ENCODE data around the gene WFDC6.
"Not testable (repeated sequence)": the region's sequence is repeated elsewhere in the genome, so short reads cannot be mapped to it uniquely, and the experiment has no call there.

Gene WFDC6

GRCh38 chr20:45539382-45539781, at the start of gene WFDC6:
Gene WFDC6 (minus strand): TSS chr20:45539482. CDS start chr20:45539407, 75 bp downstream.
- no peak for DNase-seq (ENCODE audit: low spot score)

- DNase-seq (ENCODE audit: low spot score), result no peak
Measured at GRCh38 chr20:45588800-45589199, 49.5 kb upstream of the WFDC6 start.

DNA sequence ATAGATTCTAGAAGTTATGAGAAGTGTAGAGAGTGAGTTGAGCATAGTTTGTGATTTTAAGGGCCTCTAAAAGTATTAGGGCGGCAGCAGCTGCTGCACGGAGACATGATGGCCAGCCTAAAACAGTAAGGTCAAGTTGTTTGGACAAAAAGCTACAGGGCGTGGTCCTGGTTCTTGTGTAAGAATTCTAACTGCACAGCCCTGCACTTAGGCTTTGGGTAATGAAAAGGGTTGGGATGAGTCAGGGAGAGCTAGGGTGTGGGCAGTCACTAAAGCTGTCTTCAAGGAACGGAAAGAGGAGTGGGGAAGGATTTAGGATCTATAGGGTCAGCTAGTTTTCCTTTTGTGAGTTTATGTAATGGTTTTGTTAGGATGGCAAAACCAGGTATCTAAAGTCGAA, 46.7 kb upstream of the WFDC6 start:
- not testable (repeated sequence) for DNase-seq (ENCODE audit: low spot score)

DNA sequence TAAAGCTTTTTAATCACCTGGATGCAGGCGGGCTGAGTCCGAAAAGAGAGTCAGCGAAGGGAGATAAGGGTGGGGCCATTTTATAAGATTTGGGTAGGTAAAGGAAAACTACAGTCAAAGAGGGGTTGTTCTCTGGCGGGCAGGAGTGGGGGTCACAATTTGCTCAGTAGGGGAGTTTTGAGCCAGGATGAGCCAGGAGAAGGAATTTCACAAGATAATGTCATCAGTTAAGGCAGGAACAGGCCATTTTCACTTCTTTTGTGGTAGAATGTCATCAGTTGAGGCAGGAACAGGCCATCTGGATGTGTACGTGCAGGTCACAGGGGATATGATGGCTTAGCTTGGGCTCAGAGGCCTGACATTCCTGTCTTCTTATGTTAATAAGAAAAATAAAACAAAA, 45.0 kb upstream of the WFDC6 start:
- not testable (repeated sequence) for DNase-seq (ENCODE audit: low spot score)

DNA sequence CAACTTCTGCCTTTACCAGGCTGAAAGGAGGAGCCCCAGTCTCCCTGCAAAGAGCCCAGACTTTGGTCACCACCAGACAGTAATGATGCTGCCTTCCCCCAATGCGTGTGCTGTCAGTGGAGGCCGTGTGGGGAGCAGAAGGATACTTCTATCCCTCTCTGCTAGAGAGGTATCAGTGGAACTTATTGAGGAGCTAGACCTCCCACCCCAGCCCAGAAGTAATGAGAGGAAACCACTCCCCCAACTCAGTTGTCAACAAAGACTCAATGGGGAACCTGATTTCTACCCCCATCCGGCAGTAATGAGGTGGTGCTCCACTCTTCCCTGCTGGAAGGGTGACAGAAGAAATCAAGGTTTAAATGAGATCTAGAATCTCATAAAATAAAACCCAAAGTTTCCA, 44.2 kb upstream of the WFDC6 start:
- DNase-seq (ENCODE audit: low spot score), result no peak

GRCh38 chr20:45581702-45582101, 42.4 kb upstream of the WFDC6 start:
- DNase-seq (ENCODE audit: low spot score), result no peak

DNA sequence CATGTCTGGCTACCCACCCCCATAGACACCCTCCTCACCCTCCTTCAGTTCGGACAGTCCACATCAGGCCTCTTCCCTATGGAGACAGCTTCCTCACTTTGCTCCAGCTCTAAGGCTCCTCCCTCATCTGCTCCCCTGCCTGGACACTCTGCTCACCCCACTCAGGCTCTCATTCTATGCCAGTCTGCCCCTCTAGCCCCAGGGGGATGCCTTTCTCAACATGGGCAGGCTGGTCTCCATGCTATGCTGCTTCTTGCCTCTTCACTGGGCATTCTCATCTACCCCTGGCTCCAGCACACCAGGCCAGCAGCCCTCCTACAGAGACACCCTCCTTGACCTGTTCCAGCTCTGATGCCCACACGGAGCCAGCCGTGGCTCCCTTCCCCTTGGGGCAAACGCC, 39.9 kb upstream of the WFDC6 start, which contains the start of gene WFDC8:
Gene WFDC8 (minus strand): TSS at position 101 of the 400 bp plus-strand sequence. CDS start 37 bp downstream, at position 64.
- DNase-seq (ENCODE audit: low spot score), result no peak

- no peak for DNase-seq (ENCODE audit: low spot score)
Measured at GRCh38 chr20:45578231-45578630, 38.9 kb upstream of the WFDC6 start.

DNA sequence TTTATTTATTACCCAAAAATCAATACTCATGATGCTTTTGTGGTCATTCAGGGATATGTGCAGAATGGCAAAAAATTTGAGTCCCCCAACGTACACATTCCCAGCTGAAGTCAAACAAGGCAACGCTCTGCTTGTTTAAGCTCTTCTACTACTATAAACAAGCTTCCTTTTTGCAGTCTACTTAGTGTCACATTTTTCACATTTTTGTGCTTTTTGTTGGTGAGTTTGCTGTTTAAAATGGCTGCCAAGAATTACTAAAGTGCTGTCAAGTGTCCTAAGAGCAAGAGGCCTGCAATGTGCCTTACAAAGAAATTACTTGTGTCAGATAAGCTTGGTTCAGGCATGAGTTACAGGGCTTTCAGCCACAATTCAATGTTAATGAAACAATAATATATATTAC, 37.7 kb upstream of the WFDC6 start:
- DNase-seq (ENCODE audit: low spot score), result no peak

DNA sequence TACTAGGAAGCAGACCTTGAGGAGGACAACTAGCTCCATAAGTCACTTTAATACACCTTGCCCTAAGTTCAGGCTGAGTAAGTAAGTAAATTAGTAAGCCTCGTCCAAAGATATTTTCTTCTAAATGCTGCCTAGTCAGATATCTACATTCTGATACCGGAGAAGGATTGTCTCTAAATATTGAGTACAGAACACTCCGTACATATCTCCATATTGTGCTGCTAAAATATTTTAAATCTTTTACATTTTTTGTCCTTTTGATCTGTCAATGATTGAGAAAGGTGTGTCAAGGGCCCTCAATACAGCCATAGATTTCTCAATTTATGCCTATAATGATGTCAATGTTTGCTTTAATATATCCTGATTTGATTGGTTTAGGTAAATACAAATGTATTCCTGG, 36.6 kb upstream of the WFDC6 start:
- DNase-seq (ENCODE audit: low spot score), result no peak

DNA sequence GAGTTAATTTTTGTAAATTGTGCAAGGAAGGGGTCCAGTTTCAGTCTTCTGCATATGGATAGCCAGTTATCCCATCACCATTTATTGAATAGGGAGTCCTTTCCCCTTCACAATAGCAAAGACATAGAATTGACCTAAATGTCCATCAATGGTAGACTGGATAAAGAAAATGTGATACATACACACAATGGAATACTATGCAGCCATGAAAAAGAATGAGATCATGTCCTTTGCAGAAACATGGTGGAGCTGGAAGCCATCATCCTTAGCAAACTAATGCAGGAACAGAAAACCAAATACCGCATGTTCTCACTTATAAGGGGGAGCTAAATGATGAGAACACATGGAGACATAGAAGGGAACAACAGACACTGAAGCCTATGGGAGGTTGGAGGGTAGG, 30.4 kb upstream of the WFDC6 start:
- DNase-seq (ENCODE audit: low spot score), result not testable (repeated sequence)

DNA sequence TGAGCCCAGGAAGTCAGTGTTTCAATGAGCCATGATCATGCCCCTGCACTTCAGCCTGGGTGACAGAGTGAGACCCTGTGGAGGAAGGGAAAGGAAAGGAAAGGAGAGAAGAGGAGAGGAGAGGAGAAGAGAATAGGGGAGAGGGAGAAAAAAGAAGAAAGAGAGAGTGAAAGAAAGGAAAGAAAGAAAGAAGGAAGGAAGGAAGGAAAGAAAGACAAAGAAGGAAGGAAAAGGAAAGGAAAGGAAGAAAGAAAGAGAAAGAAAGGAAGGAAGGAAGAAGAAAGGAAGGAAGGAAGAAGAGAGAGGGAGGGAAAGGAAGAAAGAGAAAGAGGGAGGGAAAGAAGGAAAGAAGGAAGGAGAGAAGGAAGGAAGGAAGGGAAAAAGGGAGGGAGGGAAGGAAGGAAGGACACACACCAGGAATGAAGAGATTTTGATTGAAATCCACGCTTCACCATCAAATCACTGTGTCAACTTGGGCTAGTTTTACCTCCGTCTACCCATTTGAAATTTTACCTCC, 25.5 kb upstream of the WFDC6 start:
- no peak for DNase-seq (ENCODE audit: low spot score)

DNA sequence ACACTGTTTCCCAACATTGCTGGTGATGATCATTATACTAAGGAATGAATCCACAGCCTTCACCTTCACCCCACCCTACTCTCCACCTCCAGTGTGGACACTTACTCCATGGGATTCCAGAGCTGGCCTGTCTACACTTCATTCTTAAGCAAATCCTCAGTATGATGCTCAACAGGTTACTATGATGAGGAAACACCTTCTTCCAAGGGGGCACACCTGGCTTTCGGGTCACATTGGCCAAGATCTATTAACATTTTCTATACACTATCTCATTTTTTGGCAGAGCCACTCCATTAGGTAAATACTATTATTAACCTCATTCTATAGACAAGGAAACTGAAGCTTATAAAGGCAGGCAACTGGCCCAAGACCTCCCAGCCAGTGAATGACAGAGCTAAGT, 15.9 kb upstream of the WFDC6 start:
- DNase-seq (ENCODE audit: low spot score), result no peak

- DNase-seq (ENCODE audit: low spot score), result no peak
Measured at GRCh38 chr20:45552456-45552855, 13.2 kb upstream of the WFDC6 start.

GRCh38 chr20:45550765-45551164, 11.5 kb upstream of the WFDC6 start:
- no peak for DNase-seq (ENCODE audit: low spot score)

DNA sequence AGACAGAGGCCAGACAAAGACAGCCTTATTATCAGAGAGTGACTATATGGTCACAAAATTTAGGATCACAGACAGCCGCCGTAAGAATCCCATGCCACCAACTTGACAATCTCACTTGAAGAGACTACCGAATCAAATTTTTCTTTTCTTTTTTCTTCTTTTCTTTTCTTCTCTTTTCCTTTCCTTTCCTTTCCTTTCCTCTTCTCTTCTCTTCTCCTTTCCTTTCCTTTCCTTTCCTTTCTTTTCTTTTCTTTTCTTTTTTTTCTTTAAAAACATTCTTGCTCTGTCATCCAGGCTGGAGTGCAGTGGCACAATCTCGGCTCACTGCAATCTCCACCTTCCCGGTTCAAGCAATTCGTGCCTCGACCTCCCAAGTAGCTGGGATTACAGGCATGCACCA, 9.1 kb upstream of the WFDC6 start:
- DNase-seq (ENCODE audit: low spot score), result no peak

DNA sequence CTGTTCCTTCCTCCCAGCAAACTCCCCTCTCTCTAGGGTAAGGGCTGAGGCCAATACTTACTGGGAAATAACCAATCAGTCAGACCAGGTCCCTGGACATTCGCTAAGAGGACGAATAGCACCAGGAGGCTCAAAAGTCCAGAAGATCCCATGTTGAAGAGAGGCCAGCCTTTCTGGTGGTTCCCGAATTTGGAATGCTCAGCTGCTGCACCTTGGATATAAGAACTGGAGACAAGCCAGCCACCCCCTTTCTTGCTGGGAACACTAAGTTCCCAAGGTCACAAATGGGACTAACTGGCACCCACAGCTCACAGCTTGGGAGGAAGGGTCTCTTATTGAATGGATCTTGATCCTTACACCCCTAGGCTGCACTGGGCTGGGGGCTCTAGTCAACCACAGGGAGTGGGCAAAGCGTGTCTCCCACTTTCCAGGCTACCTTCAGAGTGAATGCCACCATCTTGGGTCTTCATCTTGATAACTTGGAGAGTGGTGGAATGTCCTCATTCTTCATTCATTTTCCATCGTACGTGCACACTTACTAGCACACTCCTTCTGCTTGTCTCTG, 8.0 kb upstream of the WFDC6 start, which contains the start of gene EPPIN:
Gene EPPIN (minus strand): TSS at position 196 of the 565 bp plus-strand sequence. CDS start 44 bp downstream, at position 152.
- DNase-seq (ENCODE audit: low spot score), result no peak

DNA sequence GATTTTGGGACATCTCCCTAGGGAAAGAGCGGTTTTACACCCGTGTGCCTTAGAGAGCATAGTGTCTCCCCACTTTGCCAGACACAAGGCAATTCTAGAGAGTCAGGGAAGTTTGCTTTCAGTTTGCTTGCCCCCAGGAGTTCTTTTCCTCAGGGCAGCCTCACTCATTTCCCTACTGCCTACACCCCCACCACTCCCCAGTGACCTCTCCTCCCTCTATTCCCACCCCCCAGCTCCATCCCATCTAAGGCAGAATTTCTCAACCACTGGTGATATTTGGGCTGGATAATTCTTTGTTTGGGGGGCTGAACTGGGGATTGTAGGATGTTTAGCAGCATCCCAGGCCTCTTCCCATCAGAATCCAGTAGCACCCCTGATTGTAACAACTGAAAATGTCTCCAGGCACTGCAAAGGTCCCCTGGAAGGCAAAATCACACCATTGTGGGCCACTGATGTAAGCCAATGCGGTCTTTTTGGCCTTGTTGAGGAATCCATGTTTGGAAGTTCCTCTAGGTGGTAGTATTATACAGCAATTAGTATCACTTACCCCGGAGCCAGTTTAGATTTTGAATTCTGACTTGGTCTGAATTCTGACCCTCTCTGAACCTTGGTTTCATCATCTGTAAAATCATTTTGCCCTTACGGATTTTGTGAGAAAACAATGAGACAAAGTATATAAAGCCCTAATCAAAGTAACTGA, 6.6 kb upstream of the WFDC6 start:
- no peak for DNase-seq (ENCODE audit: low spot score)

GRCh38 chr20:45545351-45545750, 6.1 kb upstream of the WFDC6 start:
- no peak for DNase-seq (ENCODE audit: low spot score)

DNA sequence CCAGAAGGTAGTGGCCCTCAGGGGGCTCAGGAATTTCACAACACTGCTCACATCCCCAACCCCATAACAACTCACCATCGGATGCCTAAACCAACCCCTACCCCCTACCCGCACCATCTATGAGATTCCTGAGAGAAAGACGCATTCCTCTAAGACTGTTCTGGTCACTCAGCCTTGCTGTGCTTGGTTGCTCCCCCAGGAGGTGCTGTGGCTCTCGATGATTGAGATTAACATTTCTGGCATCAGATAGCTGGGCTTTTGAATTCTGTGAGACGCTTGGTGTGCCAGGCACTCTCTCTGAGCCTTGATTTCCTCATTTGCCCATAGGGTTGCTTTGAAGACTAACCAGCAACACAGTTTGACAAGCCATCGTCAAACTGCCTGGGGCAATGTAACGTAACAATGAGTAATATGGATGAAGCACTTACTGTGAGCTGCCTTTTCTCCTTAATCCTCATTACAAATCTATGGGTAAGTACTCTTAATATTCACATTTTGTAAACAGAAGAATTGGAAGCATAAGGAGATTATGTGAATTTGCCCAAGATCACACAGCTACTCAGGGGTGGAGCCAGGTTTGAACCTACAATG, 978 bp downstream of the WFDC6 start:
- no peak for DNase-seq (ENCODE audit: low spot score)

GRCh38 chr20:45527294-45527693, 12.0 kb downstream of the WFDC6 start:
- DNase-seq (ENCODE audit: low spot score), result no peak

DNA sequence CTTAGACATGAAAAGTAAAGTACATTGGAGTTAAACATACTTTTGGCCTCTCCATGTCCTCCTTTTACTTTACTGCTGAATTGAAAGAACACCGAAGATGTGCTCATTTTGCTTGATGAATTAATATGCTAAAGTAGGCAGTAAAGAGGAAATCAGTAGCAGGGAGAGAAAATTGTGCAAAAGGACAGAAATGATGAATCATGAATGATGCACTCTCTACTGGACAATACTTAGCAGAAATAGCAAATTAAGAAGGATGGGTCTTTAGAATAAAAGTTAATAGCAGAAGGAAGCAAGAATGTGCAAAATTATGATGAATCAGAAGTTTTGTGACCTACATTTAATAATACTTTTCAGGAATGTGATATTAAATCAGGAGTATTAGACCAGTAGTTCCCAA, 15.5 kb downstream of the WFDC6 start:
- no peak for DNase-seq (ENCODE audit: low spot score)

DNA sequence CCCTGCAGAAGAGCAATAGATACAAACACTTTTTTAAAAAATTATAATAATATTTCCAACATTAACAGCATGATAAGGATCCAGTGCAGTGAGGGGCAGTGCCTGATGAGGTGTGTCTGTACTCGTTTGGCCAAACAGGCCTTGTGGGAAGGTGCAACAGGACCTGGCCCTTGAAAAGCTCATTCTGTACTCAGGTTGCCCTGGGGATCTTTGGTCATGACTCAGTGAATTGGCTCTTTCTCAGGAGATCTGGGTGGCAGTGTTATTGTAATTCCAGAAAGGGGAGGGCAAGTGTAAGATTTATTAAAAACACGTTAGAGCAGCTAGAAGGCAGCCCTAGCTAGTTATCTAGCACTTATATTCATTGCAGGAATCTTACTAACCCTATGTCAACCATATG, 21.0 kb downstream of the WFDC6 start:
- no peak for DNase-seq (ENCODE audit: low spot score)
